Parathyroid adenoma (tissue), 2 donors: ENCODE data around the gene P2RX3.

ENCODE experiments used
- H2AFZ ChIP-seq: fragments of 300-600 bp; sonication (generic); one replicate; pipeline ENCODE4 v1.7.0; 2017; ENCODE audit warnings: antibody characterized with exemption, mild to moderate bottlenecking
- H3K27ac ChIP-seq: fragments of 300-600 bp; sonication (generic); one replicate; pipeline ENCODE4 v1.7.0; 2017
- H3K27me3 ChIP-seq: fragments of 300-600 bp; sonication (generic); one replicate; pipeline ENCODE4 v1.7.0; 2017; ENCODE audit warnings: low read length; ENCODE audit not compliant: control insufficient read depth, insufficient read depth
- H3K36me3 ChIP-seq: fragments of 300-600 bp; sonication (generic); one replicate; pipeline ENCODE4 v1.7.0; 2017; ENCODE audit warnings: low read length; ENCODE audit not compliant: control insufficient read depth, insufficient read depth
- H3K4me1 ChIP-seq: fragments of 300-600 bp; sonication (generic); one replicate; pipeline ENCODE4 v1.7.0; 2017; ENCODE audit warnings: control low read depth
- H3K4me2 ChIP-seq: fragments of 300-600 bp; sonication (generic); one replicate; pipeline ENCODE4 v1.7.0; 2017; ENCODE audit warnings: low read length
- H3K4me3 ChIP-seq: fragments of 300-600 bp; sonication (generic); one replicate; pipeline ENCODE4 v1.7.0; 2017; ENCODE audit warnings: low read depth, low read length
- H3K79me2 ChIP-seq: fragments of 300-600 bp; sonication (generic); one replicate; pipeline ENCODE4 v1.7.0; 2017; ENCODE audit warnings: control low read depth
- H3K9ac ChIP-seq: fragments of 300-600 bp; sonication (generic); one replicate; pipeline ENCODE4 v1.7.0; 2017; ENCODE audit warnings: mild to moderate bottlenecking
- H3K9me3 ChIP-seq: fragments of 300-600 bp; sonication (generic); one replicate; pipeline ENCODE4 v1.7.0; 2017; ENCODE audit warnings: low read length; ENCODE audit not compliant: control insufficient read depth
- CTCF ChIP-seq: fragments of 300-600 bp; sonication (generic); IDR thresholded peaks from one replicate; pipeline ENCODE4 v1.7.0; 2017; ENCODE audit warnings: antibody characterized with exemption, mild to moderate bottlenecking
- donor health status: primary hyperparathyroidism.

Gene P2RX3

DNA sequence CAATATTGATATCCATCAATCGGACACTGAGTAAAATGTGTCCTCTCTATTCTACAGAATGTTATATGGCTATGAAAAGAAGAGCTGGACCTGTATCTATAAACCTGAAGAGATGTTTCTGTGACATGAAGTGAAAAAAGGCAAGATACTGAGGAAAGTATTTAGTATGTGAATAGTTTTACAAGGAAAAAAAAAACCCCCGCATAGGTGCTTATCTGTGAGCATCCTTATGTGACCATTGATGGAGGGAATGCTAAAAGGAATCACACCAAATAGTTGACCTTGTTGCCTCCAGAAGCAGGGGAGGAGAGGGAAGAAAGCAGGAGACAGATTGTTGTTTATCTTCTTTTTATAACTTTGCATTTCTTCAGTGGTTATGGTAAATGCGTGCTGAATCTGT is 53.0 kb downstream of the P2RX3 start:
- H2AFZ ChIP-seq: no peak overlapping the region
- no peak overlapping the region for H3K9ac ChIP-seq
- H3K4me2 ChIP-seq: no peak overlapping the region
- no peaks in the 10 kb centered on the region for H3K79me2 ChIP-seq
- H3K4me1 ChIP-seq: no peaks in the 10 kb centered on the region
- no peak for TF ChIP-seq CTCF
- no peaks in the 10 kb centered on the region for H3K36me3 ChIP-seq
- no peak overlapping the region for H3K27ac ChIP-seq
- H3K27me3 ChIP-seq: no peaks in the 10 kb centered on the region
- H3K9me3 ChIP-seq: no peaks in the 10 kb centered on the region
- H3K4me3 ChIP-seq: no peak overlapping the region

DNA sequence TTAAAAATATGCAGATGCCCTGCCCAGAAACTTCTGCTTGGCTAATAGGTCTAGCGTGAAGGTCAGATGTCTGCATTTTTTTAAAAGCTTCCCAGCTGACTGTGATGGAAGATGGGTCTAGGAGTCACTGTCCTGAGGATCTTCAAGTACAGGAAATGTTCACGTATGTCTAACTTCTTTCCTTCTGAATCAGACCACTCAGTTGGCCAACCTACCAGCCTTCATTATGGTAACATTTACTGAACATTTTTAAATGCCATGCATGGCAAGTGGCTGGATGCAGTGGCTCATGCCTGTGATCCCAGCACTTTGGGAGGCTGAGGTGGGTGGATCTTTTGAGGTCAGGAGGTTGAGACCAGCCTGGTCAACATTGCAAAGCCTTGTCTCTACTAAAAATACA is 53.4 kb downstream of the P2RX3 start:
- Histone ChIP-seq H2AFZ (no peak overlapping the region), H3K27me3 (no peaks in the 10 kb centered on the region), H3K9me3 (no peaks in the 10 kb centered on the region), H3K4me3 (no peak overlapping the region), H3K9ac (no peak overlapping the region), H3K4me2 (no peak overlapping the region), H3K4me1 (no peaks in the 10 kb centered on the region), H3K79me2 (no peaks in the 10 kb centered on the region), H3K36me3 (no peaks in the 10 kb centered on the region), H3K27ac (no peak overlapping the region)
- no peak for TF ChIP-seq CTCF

GRCh38 chr11:57392066-57392762 is 54.1 kb downstream of the P2RX3 start:
- no peak for TF ChIP-seq CTCF
- Histone ChIP-seq H3K4me3 (no peak overlapping the region), H3K27me3 (no peaks in the 10 kb centered on the region), H3K36me3 (no peaks in the 10 kb centered on the region), H3K9me3 (no peaks in the 10 kb centered on the region), H2AFZ (no peak overlapping the region), H3K9ac (no peak overlapping the region), H3K4me1 (no peaks in the 10 kb centered on the region), H3K4me2 (no peak overlapping the region), H3K79me2 (no peaks in the 10 kb centered on the region), H3K27ac (no peak overlapping the region)

- Histone ChIP-seq H3K4me1 (no peaks in the 10 kb centered on the region), H2AFZ (no peak overlapping the region), H3K27me3 (no peaks in the 10 kb centered on the region), H3K79me2 (no peaks in the 10 kb centered on the region), H3K9me3 (no peaks in the 10 kb centered on the region), H3K36me3 (no peaks in the 10 kb centered on the region), H3K4me3 (no peak overlapping the region), H3K27ac (no peak overlapping the region), H3K4me2 (no peak overlapping the region), H3K9ac (no peak overlapping the region)
- TF ChIP-seq CTCF: no peak
These were observed 54.6 kb downstream of the P2RX3 start for GRCh38 chr11:57392763-57393105.

DNA sequence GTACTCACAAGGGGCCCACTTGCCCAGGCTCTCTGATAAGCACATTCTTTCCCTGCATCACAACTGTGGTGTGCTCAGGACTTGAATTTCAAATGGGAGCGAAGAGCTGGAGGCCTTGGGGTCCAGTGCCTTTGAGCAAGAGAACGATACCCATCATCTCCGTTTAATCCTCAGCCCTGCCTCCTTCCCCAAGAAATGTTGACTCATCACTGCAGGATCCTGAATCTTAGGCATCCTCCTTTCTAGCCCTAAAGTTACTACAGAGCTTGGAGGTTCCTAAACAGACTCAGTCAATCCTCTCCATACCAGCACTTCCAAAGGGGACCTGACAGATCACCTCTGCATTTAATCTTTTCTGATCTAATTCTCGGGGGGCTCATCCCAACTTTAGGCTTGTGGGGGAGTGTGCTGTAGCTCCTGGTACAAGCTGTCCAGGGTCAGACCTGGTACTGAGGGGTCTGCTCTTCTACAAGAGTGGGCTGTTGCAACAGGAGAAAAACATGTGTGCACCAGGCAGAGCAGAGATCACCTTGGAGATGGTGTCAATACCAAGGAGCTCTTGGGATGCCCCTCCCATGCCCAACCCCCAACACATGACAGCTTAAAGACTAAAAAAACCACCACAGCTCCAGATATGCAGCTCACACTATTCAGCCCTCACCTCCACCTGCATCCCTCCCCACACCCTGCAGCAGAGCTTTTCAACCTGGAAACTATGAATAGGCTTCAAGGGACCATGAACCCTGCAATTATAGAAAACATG is 56.2 kb downstream of the P2RX3 start:
- Histone ChIP-seq H3K9ac (no peak overlapping the region), H3K27ac (no peak overlapping the region), H3K4me3 (no peak overlapping the region), H3K27me3 (no peaks in the 10 kb centered on the region), H2AFZ (no peak overlapping the region), H3K4me2 (no peak overlapping the region), H3K9me3 (no peaks in the 10 kb centered on the region), H3K4me1 (no peaks in the 10 kb centered on the region), H3K79me2 (no peaks in the 10 kb centered on the region), H3K36me3 (no peaks in the 10 kb centered on the region)
- TF ChIP-seq CTCF: no peak
